Heart right ventricle (tissue), 16 donors: ENCODE measurements around the gene BRD2. TPM values are rescaled to one million over a fixed set of nuclear protein-coding genes. Genes with fewer than 3 reads are reported as not detected.

Experiments
- ATAC-seq, 8 donors: fragments of 200-7000 bp; cut with Tn5 transposase; one replicate each; pipeline ENCODE4 v1.9.1; 2020; ENCODE audit warnings: mild to moderate bottlenecking in 8 of 8, moderate library complexity in 8 of 8, moderate number of reproducible peaks in 1 of 8
- DNase-seq, 2 donors: peaks; one replicate each; pipeline ENCODE4 v3.0.0-alpha.2; 2020
- H3K27ac ChIP-seq, 10 donors: fragments of 200-600 bp; sonication (generic) in 2 of 10; one replicate each; pipeline versions ENCODE4 v1.5.0 to v1.8.0; 2020 to 2022; ENCODE audit warnings: mild to moderate bottlenecking in 3 of 10
- H3K27me3 ChIP-seq, 7 donors: fragments of 200-600 bp; one replicate each; pipeline ENCODE4 v1.8.0; 2021 to 2022; ENCODE audit warnings: mild to moderate bottlenecking in 2 of 7
- H3K36me3 ChIP-seq, 9 donors: fragments of 200-600 bp; sonication (generic) in 1 of 9; one replicate each; pipeline versions ENCODE4 v1.5.0 to v1.8.0; 2020 to 2022; ENCODE audit warnings: mild to moderate bottlenecking in 2 of 9
- H3K4me1 ChIP-seq, 9 donors: fragments of 200-600 bp; sonication (generic) in 1 of 9; one replicate each; pipeline versions ENCODE4 v1.5.0 to v1.8.0; 2020 to 2022; ENCODE audit warnings: mild to moderate bottlenecking in 4 of 9
- H3K4me3 ChIP-seq, 10 donors: fragments of 200-600 bp; sonication (generic) in 2 of 10; one replicate each; pipeline versions ENCODE4 v1.5.0 to v1.8.0; 2020 to 2022; ENCODE audit warnings: mild to moderate bottlenecking in 7 of 10, moderate library complexity in 2 of 10
- H3K9me3 ChIP-seq, 11 donors: fragments of 200-600 bp in 10 of 11; sonication (generic) in 2 of 11; one replicate each; pipeline versions ENCODE4 v1.5.0 to v1.8.0; 2013 to 2022; ENCODE audit warnings: mild to moderate bottlenecking in 2 of 11, control low read depth in 1 of 11, moderate library complexity in 1 of 11
- WGBS, 2 donors: extraction: QIAGEN DNeasy Blood & Tissue Kit; methylation state at CpG; one replicate each; pipeline ENCODE4 v1.1.7; 2013; ENCODE audit warnings: inconsistent platforms in 1 of 2; 5-methylcytosine and 5-hydroxymethylcytosine counted together
- intact Hi-C, 10 donors: fragments of 100-400 bp; cut with DNase I; formaldehyde crosslinking; loops; one replicate each; pipeline versions ENCODE4 v1.11.1 to v1.14.2; 2022
- polyA plus RNA-seq, 2 donors: library from polyadenylated mRNA; stranded (reverse); fragments of 200-250 nt; gene quantifications; one replicate each; pipeline ENCODE4 v1.2.3, GENCODE V29; 2013
- total RNA-seq, 10 donors: library from RNA; stranded (reverse); fragmentation: NEBNext Ultra II Directional in 3 of 10; extraction: Animal tissue kit (Norgen Biotek cat#: 25700) in 3 of 10; gene quantifications; one replicate each; pipeline versions ENCODE4 v1.2.1 to v1.2.4, GENCODE V29; 2021 to 2023
- TF ChIP-seq, protein P1 (sequence below), 9 donors: fragments of 200-600 bp; sonication (generic) in 2 of 9; IDR thresholded peaks; one replicate each; pipeline versions ENCODE4 v1.5.0 to v1.8.0; 2021 to 2022; ENCODE audit warnings: antibody characterized with exemption in 9 of 9, mild to moderate bottlenecking in 5 of 9, moderate library complexity in 1 of 9
- donor health status: Arrhythmogenic right ventricular cardiomyopathy.
- donor health status: ischemic (EF 13 %, LVEDD 7.1; RV severe dilation, severe dysfunction).
- donor health status: healthy with polysubstance abuse.
- donor health status: DM: no; HTN: yes; CAD: no.
- donor health status: DM: no; HTN: no; CAD: no.
- donor health status: ischemic (EF 25% LVEDD 6.9; RV normal size, moderate dysfunction).
- donor health status: ischemic (EF 25% LVEDD 5.7; RV mildly dilated, moderate dysfunction).
- donor health status: healthy.
- donor health status: DM: yes; HTN: yes; CAD: no.
- donor health status: Ischemic cardiomyopathy.
- donor health status: ischemic (EF 35%, LVEDD 5.7; RV mildly dilated, moderate dysfunction).
- donor health status: nonischemic (EF 11% LVEDD 7.7; RV severe dilation, severe dysfunction).
- donor health status: DM: yes; HTN: yes; CAD: no.
- donor health status: PGD.
- donor health status: ischemic (EF 29% LVEDD 5.4; RV normal size, mild dysfunction).
- donor health status: nonischemic (EF 23%, LVEDD 6.1; RV moderate dilation, normal function).

BRD2 gene
- total and polyA plus RNA-seq, 12 donors = 49.3 to 97.0 (median 74.9) TPM

GRCh38 chr6:32954267-32954666, 14.1 kb upstream of the BRD2 start:
- H3K27ac ChIP-seq = peak overlapping the region in 1 of 10 donors; percentile 90
- H3K9me3 ChIP-seq = no peaks in the 10 kb centered on the region
- H3K36me3 ChIP-seq = peaks cover 0 to 13% (median 0%) of the 10 kb centered on the region in 9 donors
- H3K4me3 ChIP-seq = no peak overlapping the region
- TF ChIP-seq, protein P1, sequence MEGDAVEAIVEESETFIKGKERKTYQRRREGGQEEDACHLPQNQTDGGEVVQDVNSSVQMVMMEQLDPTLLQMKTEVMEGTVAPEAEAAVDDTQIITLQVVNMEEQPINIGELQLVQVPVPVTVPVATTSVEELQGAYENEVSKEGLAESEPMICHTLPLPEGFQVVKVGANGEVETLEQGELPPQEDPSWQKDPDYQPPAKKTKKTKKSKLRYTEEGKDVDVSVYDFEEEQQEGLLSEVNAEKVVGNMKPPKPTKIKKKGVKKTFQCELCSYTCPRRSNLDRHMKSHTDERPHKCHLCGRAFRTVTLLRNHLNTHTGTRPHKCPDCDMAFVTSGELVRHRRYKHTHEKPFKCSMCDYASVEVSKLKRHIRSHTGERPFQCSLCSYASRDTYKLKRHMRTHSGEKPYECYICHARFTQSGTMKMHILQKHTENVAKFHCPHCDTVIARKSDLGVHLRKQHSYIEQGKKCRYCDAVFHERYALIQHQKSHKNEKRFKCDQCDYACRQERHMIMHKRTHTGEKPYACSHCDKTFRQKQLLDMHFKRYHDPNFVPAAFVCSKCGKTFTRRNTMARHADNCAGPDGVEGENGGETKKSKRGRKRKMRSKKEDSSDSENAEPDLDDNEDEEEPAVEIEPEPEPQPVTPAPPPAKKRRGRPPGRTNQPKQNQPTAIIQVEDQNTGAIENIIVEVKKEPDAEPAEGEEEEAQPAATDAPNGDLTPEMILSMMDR (IDR thresholded peaks at IDR 0.05) = no peak
- WGBS, 2 donors = 90 to 95% methylated on average over 4 of the region's 4 CpGs
- peaks cover 0 to 50% (median 16%) of the 10 kb centered on the region in 9 donors for H3K4me1 ChIP-seq
- no peak for DNase-seq
- intact Hi-C loops = loop anchor here in 1 of 10 donors (5.0 kb wide), 1 partner anchor 67 kb away; no protein-coding TSS in a partner anchor
- H3K27me3 ChIP-seq = no peaks in the 10 kb centered on the region
- no peak for ATAC-seq

GRCh38 chr6:32954986-32955802, 13.2 kb upstream of the BRD2 start:
- ATAC-seq (no peak), DNase-seq (no peak)
- Histone ChIP-seq H3K27ac (no peak overlapping the region), H3K27me3 (no peaks in the 10 kb centered on the region), H3K4me3 (no peak overlapping the region), H3K4me1 (peaks cover 0 to 41% (median 11%) of the 10 kb centered on the region in 9 donors), H3K9me3 (no peaks in the 10 kb centered on the region), H3K36me3 (peaks cover 0 to 5% (median 0%) of the 10 kb centered on the region in 9 donors)
- WGBS, 2 donors = 30 to 31% methylated on average over 3 of the region's 3 CpGs
- TF ChIP-seq, protein P1 (IDR thresholded peaks at IDR 0.05) = peak in 4 of 9 donors; percentile 11 to 44 (median 16)
- intact Hi-C loops = loop anchor here in 1 of 10 donors (5.0 kb wide), 1 partner anchor 68 kb away; no protein-coding TSS in a partner anchor

GRCh38 chr6:32956176-32956575, 12.2 kb upstream of the BRD2 start:
- Histone ChIP-seq H3K36me3 (no peaks in the 10 kb centered on the region), H3K27me3 (no peaks in the 10 kb centered on the region), H3K4me1 (peaks cover 0 to 31% (median 10%) of the 10 kb centered on the region in 9 donors), H3K27ac (no peak overlapping the region), H3K4me3 (no peak overlapping the region), H3K9me3 (no peaks in the 10 kb centered on the region)
- 76 to 82% methylated on average over 2 of the region's 2 CpGs for WGBS, 2 donors
- no peak for DNase-seq
- TF ChIP-seq, protein P1 (IDR thresholded peaks at IDR 0.05) = no peak
- intact Hi-C loops = no loop called here
- no peak for ATAC-seq

GRCh38 chr6:32960563-32960962, 7.8 kb upstream of the BRD2 start:
- peaks cover 0 to 35% (median 0%) of the 10 kb centered on the region in 9 donors for H3K4me1 ChIP-seq
- DNase-seq (no peak), ATAC-seq (no peak)
- no peaks in the 10 kb centered on the region for H3K36me3 ChIP-seq
- H3K27me3 ChIP-seq = no peaks in the 10 kb centered on the region
- intact Hi-C loops = no loop called here
- H3K27ac ChIP-seq = no peak overlapping the region
- WGBS, 2 donors = 93 to 96% methylated on average over 5 of the region's 5 CpGs
- no peaks in the 10 kb centered on the region for H3K9me3 ChIP-seq
- TF ChIP-seq, protein P1 (IDR thresholded peaks at IDR 0.05) = no peak
- H3K4me3 ChIP-seq = no peak overlapping the region
